HG02840 (cell line): ENCODE results near the gene NFATC3.

Experiments
- ATAC-seq: cut with Tn5 transposase; IDR thresholded peaks from one replicate; pipeline ENCODE4 v1.9.1; 2021; ENCODE audit warnings: mild to moderate bottlenecking, moderate library complexity, moderate number of reproducible peaks; ENCODE audit not compliant: unreplicated experiment, low FRiP score

Gene NFATC3

GRCh38 chr16:68265078-68265920 lies 180.1 kb downstream of the NFATC3 start:
- ATAC-seq, result no peak

GRCh38 chr16:68267612-68268405 lies 182.6 kb downstream of the NFATC3 start:
- ATAC-seq, result no peak

GRCh38 chr16:68269793-68270192 lies 184.6 kb downstream of the NFATC3 start:
- ATAC-seq, result no peak

GRCh38 chr16:68270353-68270752 lies 185.2 kb downstream of the NFATC3 start:
- ATAC-seq, result no peak

GRCh38 chr16:68272507-68273209 lies 187.5 kb downstream of the NFATC3 start:
- ATAC-seq, result no peak

GRCh38 chr16:68273459-68273858 lies 188.3 kb downstream of the NFATC3 start:
- ATAC-seq, result no peak

- ATAC-seq, result no peak
Observed at GRCh38 chr16:68273896-68274295, 188.7 kb downstream of the NFATC3 start.

- ATAC-seq, result no peak
Observed at GRCh38 chr16:68274441-68274840, 189.3 kb downstream of the NFATC3 start.

- peak; percentile 61 for ATAC-seq
Observed at GRCh38 chr16:68275611-68276191, 190.5 kb downstream of the NFATC3 start.

- no peak for ATAC-seq
Observed at GRCh38 chr16:68276223-68276622, 191.1 kb downstream of the NFATC3 start.
